HG02870 (cell line): Measurements from ENCODE around the gene NCSTN.
"Not testable (repeated sequence)": the region's sequence is repeated elsewhere in the genome, so short reads cannot be mapped to it uniquely, and the experiment has no call there.

Experiments used
- ATAC-seq: cut with Tn5 transposase; IDR thresholded peaks from one replicate; pipeline ENCODE4 v1.9.1; 2021; ENCODE audit warnings: mild to moderate bottlenecking, moderate library complexity; ENCODE audit not compliant: unreplicated experiment

NCSTN gene

GRCh38 chr1:160370561-160371345 lies 27.6 kb downstream of the NCSTN start:
- no peak for ATAC-seq

DNA sequence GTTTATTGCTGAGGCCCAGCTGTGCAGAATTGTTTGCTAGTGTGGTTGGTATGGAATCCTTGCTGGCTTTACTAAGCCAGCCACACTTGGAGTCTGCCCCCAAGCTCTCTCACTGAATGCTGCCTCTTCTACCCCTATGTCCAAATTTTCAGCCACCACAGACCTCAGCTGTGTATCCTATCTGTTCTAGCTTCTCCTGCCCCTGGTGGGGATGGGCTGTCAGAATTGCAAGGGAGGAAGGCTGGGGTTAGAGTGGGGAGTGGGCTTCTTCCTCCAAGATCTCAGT lies 28.1 kb downstream of the NCSTN start:
- ATAC-seq, result no peak

DNA sequence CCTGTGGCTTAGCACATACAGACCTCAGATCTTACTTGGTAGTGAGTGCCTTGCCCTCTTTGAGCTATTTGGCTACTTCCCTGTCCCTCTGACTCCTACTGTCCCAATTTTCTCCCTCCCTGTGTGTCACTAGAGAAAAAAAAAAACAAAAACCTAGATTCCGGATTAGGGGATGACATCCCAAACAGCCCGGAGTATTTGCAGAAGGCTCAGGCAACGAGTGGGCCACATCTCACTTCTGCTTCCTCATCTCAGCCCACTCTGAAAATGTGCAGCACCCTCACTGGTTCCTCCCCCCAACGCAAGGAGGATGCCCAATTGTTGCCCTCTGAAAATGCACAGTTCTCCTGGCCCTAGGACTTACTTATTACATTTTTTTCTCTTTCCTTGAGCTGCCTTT lies 28.6 kb downstream of the NCSTN start:
- no peak for ATAC-seq

DNA sequence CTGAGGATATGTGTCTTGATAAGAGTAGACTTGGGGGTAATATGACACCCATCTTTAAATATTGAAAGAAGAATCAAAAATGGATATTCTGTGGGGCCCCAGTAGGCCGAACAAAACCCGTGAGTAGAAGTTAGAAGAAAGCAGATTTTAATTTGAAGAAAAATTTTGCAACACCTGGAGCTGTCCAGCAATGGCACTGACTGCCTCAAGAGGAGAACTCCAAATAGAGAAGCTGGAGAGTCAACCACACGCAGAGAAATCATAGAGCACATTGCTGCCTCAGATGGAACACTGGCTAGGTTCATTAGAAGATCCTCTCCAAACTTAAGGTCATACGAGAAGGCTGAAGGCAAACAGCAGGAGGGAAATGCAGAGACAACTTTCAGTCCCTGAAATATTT lies 30.5 kb downstream of the NCSTN start:
- no peak for ATAC-seq

DNA sequence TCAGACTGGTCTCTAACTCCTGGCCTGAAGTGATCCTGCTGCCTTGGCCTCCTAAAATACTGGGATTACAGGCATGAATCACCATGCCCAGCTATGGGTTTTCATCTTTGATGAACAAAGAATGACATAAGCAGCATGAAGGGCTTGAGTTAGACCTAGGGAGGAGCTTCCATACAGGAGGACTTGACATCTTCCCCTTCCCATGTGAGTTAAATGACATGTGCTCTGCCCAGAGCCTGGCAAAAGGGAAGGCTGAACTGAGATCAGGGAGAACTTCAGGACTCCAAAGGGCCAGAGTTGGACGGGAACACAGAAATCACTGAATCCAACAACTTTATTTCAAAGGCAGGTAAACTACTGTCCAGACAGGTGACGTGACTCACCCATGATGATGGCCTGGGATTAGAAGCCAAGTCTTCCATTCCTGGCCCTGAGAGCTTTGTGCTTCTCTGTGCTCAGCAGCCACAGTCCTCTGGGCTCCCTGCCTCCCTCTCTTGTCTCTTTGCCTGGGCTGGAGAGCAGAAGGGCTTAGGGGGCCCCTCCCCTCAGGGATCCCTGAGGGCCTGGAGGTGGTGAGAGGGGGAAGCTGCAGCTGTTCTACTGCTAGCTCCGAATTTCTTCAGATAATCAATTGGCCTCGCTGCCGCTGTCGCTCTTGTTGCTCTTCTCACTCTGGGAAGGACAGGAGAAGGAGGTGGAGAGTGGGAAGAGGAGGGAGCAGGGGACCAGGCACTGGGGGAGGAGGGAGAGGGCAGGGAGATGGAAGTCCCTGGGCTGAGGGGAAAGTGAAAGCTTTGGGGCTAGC lies 31.3 kb downstream of the NCSTN start:
- no peak for ATAC-seq

DNA sequence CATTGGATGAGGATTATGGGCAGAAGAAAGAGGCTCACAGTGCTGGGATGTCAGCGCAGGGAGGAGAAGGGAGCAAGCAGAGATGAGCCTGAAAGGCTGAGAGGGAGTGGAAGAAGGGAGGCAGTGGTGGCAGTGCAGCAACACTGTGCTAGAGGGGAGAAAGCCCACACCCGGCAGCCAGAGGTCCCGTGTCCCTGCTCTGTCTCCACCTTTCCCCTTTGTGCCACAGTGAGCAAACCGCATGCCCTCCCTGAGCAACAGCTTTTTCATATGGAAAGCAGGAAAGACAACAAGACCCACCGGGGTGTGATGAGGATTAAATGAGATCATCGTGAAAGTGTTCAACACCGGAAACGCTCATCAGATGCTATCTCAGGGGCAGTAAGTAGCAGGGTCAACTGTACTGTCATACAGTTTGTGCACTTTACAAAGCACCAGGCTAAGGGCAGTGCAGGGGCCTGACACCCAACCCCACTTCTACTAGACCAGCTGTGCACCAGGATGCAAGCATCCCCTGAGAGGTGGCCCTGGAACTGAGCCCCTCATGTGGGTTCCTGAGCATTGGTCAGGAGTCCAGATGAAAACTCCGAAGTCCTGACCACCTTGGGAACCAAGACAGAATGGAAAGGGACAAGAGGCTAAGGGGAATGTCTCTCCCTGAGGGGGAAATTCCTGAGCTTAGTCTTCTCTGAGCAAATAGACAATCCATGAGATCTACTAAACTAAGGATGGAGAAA lies 32.8 kb downstream of the NCSTN start:
- peak; percentile 8 for ATAC-seq

DNA sequence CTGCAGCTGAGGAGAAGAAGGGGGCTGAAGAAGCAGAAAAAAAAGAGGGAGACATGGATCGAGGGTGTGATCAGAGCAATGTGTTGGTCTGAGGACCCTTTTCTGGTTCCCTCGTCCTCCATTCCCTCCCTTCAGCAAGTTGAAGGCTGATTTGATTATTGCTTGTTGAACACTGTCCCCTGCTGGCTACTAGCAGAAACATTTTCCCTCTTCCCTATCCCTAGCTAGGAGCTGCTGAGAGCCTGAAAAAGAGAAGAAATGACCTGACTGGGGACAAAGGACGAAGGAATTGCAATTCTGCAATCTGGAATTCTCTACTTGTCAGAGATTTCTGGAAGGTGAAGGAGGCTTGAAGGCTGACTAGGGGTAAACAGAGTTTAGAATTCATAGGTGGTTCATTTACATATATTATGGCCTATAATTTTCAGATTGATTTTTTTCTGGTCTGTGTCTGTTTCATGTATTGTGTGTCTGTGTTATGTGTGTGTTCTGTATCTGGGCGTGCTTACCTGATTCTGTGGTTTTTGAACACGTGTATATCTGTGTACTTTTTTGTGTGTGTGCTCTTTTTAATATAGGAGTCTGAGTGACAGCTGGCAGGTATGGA lies 33.4 kb downstream of the NCSTN start:
- ATAC-seq, result peak; percentile 61

GRCh38 chr1:160377585-160378206 lies 34.5 kb downstream of the NCSTN start:
- no peak for ATAC-seq

- ATAC-seq, result not testable (repeated sequence)
Measured at GRCh38 chr1:160384812-160385211, 41.6 kb downstream of the NCSTN start.

GRCh38 chr1:160388406-160388805 lies 45.2 kb downstream of the NCSTN start:
- not testable (repeated sequence) for ATAC-seq

DNA sequence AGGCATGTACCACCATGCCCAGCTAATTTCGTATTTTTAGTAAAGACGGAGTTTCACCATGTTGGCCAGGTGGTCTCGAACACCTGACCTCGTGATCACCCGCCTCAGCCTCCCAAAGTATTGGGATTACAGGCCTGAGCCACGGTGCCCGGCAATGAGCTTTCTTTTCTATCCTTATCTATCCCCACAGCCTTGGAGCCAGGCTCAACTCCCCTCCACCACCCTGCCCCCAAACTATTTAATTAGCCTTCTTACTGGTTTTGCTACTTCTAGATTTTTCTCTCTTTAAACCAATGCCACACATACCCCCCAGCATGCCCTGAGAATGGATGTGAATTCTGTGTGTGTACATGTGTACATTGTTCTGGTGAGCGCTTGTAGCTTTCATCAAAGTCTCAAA lies 51.5 kb downstream of the NCSTN start:
- no peak for ATAC-seq

DNA sequence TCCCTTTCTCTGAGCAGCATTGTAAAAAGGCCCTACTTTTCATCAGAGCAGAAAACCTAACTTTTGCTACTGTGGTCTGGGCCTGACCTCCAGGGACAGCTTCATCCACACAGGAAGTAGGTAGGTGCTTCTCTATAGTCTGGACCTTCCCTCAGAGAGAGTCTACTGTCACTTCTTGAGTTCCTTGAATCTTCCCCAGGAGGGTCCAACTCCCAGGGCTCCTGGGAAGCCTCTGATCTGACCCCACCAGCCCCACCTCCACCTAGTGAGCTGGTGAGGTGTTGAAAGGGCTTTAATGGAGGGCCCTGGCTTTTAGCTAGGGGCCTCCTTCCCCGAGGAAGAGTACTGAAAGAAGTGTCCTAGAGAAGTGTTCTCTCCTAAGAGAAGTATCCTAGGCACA lies 54.5 kb downstream of the NCSTN start:
- ATAC-seq, result no peak

DNA sequence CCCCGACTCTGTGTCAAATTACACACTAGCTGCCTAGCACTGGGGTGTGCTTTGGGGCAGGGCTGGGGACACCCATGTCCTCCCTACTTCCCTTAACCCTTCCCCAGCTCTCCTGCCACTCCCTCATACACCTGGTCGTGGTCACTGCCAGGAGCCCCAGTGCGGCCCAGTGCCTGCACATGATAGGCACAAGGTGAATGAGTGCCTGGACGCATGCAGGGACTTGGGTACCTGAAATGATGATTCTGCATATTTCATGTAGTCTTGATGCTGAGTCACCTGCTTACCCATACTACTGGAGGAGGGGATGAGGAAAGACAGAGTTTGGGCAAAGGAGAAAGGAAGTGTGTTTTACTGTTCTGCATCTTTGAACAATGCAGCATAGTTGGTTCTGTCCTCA lies 55.6 kb downstream of the NCSTN start:
- ATAC-seq, result no peak

- ATAC-seq, result no peak
Measured at GRCh38 chr1:160399544-160400222, 56.5 kb downstream of the NCSTN start.

DNA sequence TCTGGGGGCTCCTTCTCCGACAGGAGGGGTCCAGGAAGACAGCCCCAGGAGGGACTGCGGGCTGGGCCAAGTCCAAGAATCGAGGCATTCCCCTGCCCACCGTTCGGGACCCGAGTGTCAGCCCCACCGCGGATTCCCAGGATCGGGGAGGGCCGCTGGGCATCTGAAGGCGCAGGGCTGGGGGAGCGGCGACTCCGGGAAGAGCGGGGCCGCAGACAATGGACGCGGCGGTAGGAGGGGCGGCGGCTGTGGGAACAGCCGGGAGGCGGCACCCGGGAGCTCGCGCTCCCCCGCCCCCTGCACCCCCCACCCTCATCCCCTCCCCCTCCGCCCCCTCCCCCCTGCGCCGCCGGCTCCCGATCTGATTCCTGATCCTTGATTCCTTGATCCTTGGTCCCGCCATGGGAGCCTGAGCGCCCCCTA lies 57.1 kb downstream of the NCSTN start, which contains the start of gene VANGL2:
VANGL2 (plus strand) TSS at position 342 of the 423 bp plus-strand sequence. CDS start 15,274 bp downstream, outside the sequence.
- no peak for ATAC-seq

DNA sequence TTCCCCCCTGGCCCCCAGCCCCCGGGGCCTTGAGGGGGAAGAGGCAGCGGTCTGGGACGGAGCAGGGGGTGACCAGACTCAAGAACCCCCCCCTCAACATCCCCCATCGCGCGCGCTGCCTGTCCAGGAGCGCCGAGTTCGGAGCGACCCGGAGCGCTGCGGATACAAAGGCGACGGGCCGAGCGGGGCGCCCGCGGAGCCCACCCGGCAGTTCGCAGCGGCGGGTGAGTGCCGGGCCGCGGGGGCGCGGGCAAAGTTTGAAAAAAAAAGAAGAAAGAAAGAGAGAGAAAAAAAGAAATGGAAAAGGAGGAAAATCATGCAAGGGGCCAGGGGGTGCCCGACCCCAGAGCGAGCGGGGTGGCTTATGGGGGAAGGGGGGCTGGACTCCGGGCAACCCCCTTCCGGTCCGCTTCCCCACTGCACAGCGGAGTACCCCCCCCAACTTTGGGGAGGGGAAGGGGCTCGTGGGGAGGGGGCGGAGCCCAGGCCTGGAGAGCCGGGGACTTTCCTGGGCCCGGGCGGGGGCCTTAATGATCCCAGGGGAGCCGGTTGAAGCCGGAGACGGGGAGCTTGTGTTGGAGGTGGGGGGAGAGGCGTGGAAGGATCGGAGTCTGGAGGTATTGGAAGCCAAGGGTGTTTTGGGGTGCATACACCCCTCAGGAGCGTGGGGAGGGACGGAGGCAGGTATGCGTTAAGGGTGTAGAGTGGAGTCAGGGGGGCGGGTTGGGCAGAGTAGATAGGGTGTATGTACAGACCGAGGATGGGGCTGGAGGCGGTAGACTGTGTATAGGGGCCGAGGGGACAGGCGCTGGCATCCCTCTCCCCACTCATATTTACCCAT lies 57.7 kb downstream of the NCSTN start:
- ATAC-seq, result no peak

- ATAC-seq, result no peak
Measured at GRCh38 chr1:160401487-160401805, 58.3 kb downstream of the NCSTN start.

DNA sequence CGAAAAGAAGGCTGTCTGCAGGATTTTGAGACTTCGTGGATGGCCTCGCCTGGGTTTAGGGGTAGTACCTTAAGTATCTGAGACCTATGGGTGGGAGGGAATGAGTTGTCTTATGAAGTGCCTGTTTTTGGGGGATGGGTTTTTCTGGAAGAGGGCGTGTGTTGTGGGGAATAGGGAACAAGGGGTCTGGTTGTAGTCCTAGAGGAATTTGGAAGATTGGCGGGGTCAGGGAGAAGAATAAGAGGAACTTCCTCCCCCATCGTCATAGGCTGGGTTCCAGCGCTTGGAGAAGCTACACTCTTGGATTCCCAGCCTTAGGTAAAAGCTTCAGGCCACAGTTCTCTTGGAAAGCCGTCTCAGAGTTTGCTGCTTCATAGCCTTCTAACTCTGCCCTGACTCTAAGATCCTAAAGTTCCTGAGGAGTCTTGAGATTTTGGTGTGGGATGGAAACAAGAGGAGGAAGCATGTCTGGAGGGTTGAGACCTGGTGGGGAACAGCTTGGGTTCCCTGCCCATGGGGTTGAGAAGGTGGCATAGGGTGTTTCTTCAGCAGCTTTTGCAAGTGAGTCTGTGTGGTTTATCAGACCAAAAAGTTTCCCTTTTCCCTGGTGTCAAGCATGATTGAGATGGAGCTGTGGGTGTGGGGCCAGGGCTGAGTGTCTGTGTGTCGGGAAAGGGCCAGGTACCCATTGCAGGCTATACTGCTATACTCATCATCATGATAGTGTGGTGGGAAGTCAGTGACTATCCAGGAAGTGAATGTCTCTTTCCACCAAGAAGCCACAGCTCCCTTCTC lies 59.0 kb downstream of the NCSTN start:
- no peak for ATAC-seq

GRCh38 chr1:160403244-160403643 lies 60.1 kb downstream of the NCSTN start:
- no peak for ATAC-seq
